Stimulated activated CD4-positive, alpha-beta T cell treated with anti-CD3 and anti-CD28 coated beads, Interleukin-1b, Interleukin-23, amount 100 ng/mL, for 4 hours (primary cell): Measurements from ENCODE around the gene ALDH7A1.

Source experiments
- DNase-seq, 2 donors: peaks; one replicate each; pipeline ENCODE4 v3.0.0-alpha.2; 2020; ENCODE audit warnings: low read depth in 2 of 2

Gene ALDH7A1

DNA sequence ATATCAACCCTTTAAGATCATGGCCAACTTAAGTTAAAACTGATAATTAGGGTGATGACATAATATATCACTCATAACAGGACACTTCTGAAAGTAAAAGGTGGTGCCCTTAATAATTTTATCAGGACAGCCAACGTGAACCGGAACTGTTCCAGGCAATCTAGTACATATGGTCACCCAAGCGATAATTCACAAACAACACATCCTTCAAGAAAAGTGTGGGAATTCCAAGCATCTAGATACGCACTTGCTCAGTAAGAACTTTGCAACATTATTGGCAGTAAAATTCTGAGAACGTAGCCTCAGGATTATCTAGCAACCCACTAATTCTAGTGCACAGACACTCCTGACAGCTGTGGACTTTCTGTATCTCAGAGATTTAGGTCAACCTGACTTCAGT, 85.7 kb downstream of the ALDH7A1 start:
- no peak for DNase-seq

GRCh38 chr5:126508962-126509279, 86.1 kb downstream of the ALDH7A1 start:
- DNase-seq = no peak

DNA sequence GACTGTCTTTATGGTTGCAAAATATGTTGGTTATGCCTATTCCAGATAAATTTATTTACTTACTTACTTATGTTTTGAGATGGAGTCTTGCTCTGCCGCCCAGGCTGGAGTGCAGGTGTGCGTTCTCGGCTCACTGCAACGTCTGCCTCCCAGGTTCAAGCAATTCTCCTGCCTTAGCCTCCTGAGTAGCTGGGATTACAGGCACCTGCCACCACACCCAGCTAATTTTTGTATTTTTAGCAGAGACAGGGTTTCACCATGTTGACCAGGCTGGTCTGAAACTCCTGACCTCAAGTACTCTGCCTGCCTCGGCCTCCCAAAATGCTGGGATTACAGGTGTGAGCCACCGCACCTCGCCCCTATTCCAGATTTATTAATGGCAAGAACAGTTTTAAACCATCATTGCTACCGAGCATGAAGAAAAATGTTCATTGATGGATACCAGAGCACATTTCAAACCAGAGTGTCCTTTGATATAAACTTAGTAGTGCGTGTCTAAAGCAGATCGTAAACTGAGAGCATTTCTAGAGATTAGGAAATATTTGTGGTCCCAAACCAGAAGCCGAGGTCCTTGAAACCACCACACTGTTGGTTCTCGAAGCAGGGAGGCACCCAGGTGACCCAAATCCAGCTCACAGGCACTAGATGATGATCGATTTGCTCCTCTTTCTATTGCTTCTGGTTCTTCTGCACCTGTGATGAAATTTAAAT, 86.6 kb downstream of the ALDH7A1 start:
- no peak for DNase-seq

GRCh38 chr5:126506079-126506478, 88.9 kb downstream of the ALDH7A1 start:
- DNase-seq = no peak

- no peak for DNase-seq
These were observed 91.4 kb downstream of the ALDH7A1 start for GRCh38 chr5:126503602-126504104.

DNA sequence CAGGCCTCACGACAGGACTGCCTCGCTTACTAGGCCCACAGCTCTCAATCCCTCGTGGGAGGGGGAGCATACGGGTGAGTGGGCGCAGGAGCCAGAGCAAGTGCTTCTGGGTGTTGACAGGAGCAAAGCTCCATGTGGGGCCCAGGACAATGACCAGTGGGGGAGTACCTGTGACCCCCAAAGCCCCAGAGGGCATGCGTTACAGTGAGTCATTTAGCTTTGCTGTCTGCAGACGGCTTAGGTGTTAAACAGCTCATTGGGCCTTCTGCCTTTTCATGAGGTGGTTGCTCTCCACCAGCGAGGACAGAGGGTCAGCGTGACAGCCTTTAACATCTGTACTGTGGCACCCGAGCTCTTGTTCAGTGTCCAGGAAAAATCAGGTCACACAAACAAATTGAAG, 93.6 kb downstream of the ALDH7A1 start:
- no peak for DNase-seq

DNA sequence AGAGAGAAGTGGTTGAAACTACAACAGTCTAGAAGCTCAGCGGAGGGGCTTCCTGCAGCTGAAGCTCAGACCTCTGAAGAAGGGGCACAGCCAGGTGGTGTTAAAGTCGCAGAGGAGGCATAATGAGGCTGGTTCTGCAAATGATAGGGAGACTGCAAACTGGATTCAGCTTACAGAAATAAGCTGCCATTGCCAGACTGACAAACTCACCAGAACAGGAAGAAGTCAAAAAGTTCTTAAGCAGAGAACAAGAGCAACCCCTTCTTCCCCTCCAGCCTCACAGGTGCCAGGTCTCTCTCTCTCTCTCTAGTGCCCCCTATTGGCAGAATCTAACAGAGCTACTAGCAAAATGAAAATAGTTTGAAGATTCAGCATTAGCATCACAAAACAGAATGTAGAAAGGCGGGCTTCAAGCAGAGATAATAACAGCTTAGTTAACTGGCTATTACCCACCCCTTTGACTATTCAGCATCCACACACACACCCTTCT, 95.1 kb downstream of the ALDH7A1 start:
- peak in 1 of 2 donors; percentile 9 for DNase-seq

- no peak for DNase-seq
These were observed 95.7 kb downstream of the ALDH7A1 start for GRCh38 chr5:126499278-126499677.

DNA sequence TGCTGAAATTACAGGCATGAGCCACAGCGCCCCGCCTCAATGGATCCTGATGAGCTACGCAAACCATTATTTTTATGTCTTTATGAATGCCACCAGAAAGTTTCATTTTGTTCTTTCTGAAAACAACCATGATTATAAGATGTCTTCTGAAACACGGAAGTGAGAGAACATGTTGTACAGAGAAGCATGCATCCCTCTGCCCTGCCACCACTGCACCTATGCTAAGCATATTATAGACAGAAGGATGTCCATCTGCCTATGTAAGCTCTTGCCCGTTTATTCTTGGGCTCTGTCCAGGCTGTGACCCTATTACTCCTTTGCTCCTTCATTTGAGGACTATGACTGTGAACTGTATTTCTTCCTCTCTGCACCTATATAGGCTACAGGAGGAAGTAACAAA, 97.5 kb downstream of the ALDH7A1 start:
- no peak for DNase-seq

- no peak for DNase-seq
These were observed 100.6 kb downstream of the ALDH7A1 start for GRCh38 chr5:126494393-126494792.

GRCh38 chr5:126492939-126493338, 102.1 kb downstream of the ALDH7A1 start:
- DNase-seq = no peak

- no peak for DNase-seq
These were observed 104.7 kb downstream of the ALDH7A1 start for GRCh38 chr5:126490167-126490940.

DNA sequence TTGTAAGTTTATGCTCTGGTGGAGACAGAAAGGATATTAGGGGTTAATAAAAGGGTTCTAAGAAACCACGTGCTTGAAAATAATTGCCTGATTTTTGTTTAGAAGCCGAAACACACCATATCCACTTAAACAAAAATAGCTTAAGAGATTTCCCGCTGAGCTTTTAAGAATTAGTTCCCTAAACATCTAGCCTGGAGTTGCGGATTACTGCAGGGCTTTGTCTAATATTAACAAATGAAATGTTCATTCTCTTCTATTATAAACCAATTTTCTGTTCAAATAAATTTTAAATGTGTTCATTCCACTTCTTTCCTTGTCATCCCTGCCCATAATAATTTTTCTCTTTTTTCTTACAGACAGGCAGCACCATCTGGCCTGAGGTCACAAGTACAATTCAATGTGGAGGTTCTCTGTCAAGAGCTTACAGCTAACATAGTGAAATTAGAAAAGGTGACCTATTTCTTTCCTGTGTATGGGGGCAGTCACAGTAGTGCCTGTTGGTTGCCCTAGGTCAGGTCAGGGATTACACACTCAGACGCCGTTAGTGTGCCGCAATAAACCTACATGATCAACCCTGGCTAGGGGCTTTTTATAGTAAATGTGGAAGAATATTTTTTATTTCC, 106.5 kb downstream of the ALDH7A1 start:
- no peak for DNase-seq

- no peak for DNase-seq
These were observed 107.4 kb downstream of the ALDH7A1 start for GRCh38 chr5:126487596-126487995.

GRCh38 chr5:126486332-126486731, 108.7 kb downstream of the ALDH7A1 start:
- DNase-seq = no peak

GRCh38 chr5:126484253-126484652, 110.8 kb downstream of the ALDH7A1 start:
- no peak for DNase-seq

DNA sequence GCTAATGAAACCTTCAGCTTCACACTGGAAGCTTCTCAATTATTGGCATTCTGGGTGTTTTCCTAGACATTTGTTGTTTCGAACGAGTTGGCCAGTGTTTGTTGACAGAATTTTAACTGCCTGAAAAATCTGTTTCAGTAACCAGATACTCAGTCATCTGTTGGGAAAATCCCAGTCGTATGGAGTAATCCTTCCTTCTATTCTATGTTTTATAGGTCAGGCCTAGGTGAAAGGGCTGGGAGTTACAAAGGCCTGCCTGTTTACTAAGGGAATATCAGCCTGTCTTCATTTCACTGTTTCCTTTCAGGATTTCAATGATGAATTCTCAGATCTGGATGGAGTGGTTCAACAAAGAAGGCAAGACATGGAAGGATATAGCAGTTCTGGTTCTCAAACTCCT, 111.9 kb downstream of the ALDH7A1 start:
- DNase-seq = no peak

GRCh38 chr5:126482591-126482990, 112.4 kb downstream of the ALDH7A1 start:
- no peak for DNase-seq

DNA sequence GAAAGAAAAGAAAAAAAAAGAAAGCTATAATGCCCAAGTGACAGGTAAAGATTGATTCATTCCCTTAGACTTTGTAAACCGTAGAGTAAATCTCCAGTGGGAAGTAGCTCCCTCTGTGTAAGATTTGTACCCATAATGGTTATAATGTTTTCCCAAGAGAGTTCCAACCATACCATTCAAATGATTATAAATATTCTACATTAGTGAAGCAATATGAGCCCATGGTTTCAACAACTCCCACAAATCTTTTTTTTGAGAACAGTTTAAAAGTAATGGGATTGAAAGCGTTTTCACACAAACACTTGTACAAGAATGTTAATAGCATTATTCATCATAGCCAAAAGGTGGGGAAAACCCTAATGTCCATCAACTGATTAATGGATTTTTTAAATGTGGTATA, 113.8 kb downstream of the ALDH7A1 start:
- no peak for DNase-seq
